ENCODE data around the gene SMAP1.

Gene SMAP1

GRCh38 chr6:70667711-70668498 is at the start of gene SMAP1:
SMAP1 (plus strand) TSS chr6:70667883; CDS start chr6:70668024, 141 bp downstream.
- DNase-seq, result peak; percentile 92

- DNase-seq, result no peak
Measured at GRCh38 chr6:70620746-70621145, 46.9 kb upstream of the SMAP1 start.

GRCh38 chr6:70622461-70622860 is 45.2 kb upstream of the SMAP1 start:
- no peak for DNase-seq

GRCh38 chr6:70625436-70625835 is 42.2 kb upstream of the SMAP1 start:
- DNase-seq, result no peak

- DNase-seq, result no peak
Measured at GRCh38 chr6:70627500-70628254, 40.0 kb upstream of the SMAP1 start.

- no peak for DNase-seq
Measured at GRCh38 chr6:70629929-70630328, 37.8 kb upstream of the SMAP1 start.

GRCh38 chr6:70633870-70634269 is 33.8 kb upstream of the SMAP1 start:
- no peak for DNase-seq

GRCh38 chr6:70636596-70636995 is 31.1 kb upstream of the SMAP1 start:
- DNase-seq, result no peak

GRCh38 chr6:70638468-70638867 is 29.2 kb upstream of the SMAP1 start:
- DNase-seq, result no peak

- DNase-seq, result peak; percentile 71
Measured at GRCh38 chr6:70651326-70651905, 16.3 kb upstream of the SMAP1 start.

- DNase-seq, result no peak
Measured at GRCh38 chr6:70652216-70652615, 15.5 kb upstream of the SMAP1 start.

- no peak for DNase-seq
Measured at GRCh38 chr6:70657706-70658105, 10.0 kb upstream of the SMAP1 start.

- DNase-seq, result no peak
Measured at GRCh38 chr6:70663881-70664466, 3.7 kb upstream of the SMAP1 start.

GRCh38 chr6:70666706-70667105 is 977 bp upstream of the SMAP1 start:
- DNase-seq, result no peak

- DNase-seq, result no peak
Measured at GRCh38 chr6:70667256-70667710, 400 bp upstream of the SMAP1 start.

GRCh38 chr6:70668499-70668812 is 773 bp downstream of the SMAP1 start:
- DNase-seq, result peak; percentile 54

- no peak for DNase-seq
Measured at GRCh38 chr6:70669133-70669532, 1.4 kb downstream of the SMAP1 start.

GRCh38 chr6:70672549-70672948 is 4.9 kb downstream of the SMAP1 start:
- no peak for DNase-seq

GRCh38 chr6:70673054-70673453 is 5.4 kb downstream of the SMAP1 start:
- DNase-seq, result no peak

GRCh38 chr6:70673601-70674000 is 5.9 kb downstream of the SMAP1 start:
- no peak for DNase-seq

- no peak for DNase-seq
Measured at GRCh38 chr6:70675822-70676221, 8.1 kb downstream of the SMAP1 start.

GRCh38 chr6:70676821-70677220 is 9.1 kb downstream of the SMAP1 start:
- no peak for DNase-seq

GRCh38 chr6:70680396-70680795 is 12.7 kb downstream of the SMAP1 start:
- no peak for DNase-seq
